Right ventricle myocardium superior (tissue), 1 donor: ENCODE measurements around the gene DUS2. TPM values are rescaled to one million over a fixed set of nuclear protein-coding genes. Genes with fewer than 3 reads are reported as not detected.
A peak's percentile ranks its signal among the peaks of the same experiment; 100 is the strongest.

Experiments
- ATAC-seq: fragments of 200-7000 bp; cut with Tn5 transposase; one replicate; pipeline ENCODE4 v1.9.1; 2020; ENCODE audit warnings: mild to moderate bottlenecking; ENCODE audit not compliant: poor library complexity
- DNase-seq: peaks from one replicate; pipeline ENCODE4 v3.0.0-alpha.2; 2020
- intact Hi-C: fragments of 100-400 bp; cut with DNase I; formaldehyde crosslinking; loops from one replicate; pipeline ENCODE4 v1.11.2; 2022
- total RNA-seq: library from RNA; stranded (reverse); fragmentation: NEBNext Ultra II Directional; extraction: Animal tissue kit (Norgen Biotek cat#: 25700); gene quantifications from one replicate; pipeline ENCODE4 v1.2.1, GENCODE V29; 2021
- donor health status: DM: no; HTN: yes; CAD: no; lungs with severe emphysema.

The DUS2 gene
- total RNA-seq, 1 donor from 2014 or later = 5.7 TPM

DNA sequence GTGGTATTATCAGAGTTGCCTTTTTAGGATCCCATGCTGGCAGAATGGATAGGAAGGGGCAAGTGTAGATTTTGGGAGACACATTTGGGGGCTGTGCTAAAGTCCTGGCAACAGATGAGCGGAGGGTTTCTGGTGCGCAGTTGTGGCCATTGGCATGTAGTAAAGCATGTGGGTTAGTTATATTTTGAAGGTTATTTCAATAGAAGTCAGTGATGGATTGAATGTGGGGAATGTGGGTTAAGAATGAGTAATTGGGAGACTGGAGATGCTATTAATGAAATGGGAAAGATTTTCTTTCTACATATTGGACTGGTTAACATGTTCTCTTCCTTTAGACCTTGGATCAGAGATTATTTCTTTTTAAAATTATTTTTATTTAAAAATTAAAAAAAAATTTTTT, 10.0 kb downstream of the DUS2 start:
- no peak for DNase-seq
- no peak for ATAC-seq
- intact Hi-C loops = loop anchor here (5.0 kb wide), 1 partner anchor 216 kb away; no protein-coding TSS in a partner anchor

DNA sequence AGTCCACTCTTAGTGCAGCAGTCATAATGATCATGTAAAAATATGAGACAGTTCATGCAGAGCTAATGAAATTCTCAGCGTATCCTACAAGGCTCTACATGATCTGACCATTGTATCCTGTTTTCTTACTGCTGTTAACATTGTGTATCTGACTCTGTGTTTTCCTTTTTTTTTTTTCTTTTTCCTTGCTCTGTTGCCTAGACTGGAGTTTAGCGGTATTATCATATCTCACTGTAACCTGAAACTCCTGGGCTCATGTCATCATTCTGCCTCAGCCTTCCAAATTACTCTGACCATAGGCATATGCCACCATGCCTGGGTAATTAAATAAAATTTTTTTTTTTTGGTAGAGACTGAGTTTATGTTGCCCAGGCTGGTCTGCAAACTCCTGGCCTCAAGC, 12.1 kb downstream of the DUS2 start:
- ATAC-seq (no peak), DNase-seq (no peak)
- intact Hi-C loops = no loop called here

DNA sequence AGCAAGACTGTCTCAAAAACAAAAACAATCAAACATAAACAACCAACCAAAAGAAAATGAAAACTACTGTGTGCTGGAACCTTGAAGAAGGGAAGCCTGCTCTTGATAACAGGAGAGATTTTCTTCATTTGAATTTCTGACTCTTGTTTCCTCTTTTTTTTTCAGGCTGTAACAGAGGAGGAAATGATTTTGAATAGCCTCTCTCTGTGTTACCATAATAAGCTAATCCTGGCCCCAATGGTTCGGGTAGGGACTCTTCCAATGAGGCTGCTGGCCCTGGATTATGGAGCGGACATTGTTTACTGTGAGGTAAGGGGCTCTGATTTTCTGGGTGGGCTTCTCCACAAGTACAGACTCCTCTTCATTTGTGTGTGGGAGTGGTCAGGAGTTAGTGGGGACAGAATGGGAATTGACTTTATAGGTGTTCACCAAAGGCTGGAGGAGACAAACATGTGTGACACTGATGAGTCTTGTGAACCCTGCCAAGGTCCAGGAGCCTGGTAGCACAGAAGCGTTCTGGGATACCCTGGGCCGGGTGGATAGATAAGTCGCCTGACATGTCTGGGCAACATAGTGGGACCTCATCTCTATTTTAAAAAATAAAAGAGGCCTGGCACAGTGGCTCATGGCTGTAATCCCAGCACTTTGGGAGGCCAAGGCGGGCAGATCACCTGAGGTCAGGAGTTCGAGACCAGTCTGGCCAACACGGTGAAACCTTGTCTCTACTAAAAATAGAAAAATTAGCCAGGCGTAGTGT, 14.9 kb downstream of the DUS2 start:
- DNase-seq = no peak
- intact Hi-C loops = no loop called here
- ATAC-seq = no peak

DNA sequence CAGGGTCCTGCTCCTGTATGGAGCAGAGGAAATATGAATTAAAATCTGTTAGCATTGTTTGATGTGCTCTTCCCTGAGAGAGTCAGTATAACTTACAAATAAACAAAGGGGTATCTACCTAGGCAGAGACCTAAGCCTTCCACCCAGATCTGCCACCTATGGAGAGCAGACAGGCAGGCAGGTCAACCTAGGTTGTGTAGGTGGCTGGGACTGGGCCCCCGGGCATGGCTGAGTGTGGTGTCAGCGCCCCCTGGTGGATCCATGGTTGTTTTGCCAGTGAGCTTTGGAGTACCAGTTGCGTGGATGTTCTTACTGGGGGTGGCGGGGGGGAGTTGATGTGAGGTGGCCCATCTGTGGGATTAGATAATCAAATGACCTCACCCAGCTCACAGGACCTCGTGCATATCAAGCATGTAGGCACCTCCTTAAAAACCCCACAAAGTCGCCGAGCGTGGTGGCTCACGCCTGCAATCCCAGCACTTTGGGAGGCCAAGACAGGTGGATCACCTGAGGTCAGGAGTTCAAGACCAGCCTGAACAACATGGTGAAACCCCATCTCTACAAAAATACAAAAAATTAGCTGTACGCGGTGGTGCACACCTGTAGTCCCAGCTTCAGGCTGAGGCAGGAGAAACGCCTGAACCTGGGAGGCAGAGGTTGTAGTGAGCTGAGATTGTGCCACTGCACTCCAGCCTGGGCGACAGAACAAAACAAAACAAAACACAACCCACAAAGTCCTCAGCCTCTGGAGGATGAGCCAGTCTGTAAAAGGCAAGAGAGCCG, 17.6 kb downstream of the DUS2 start:
- intact Hi-C loops = no loop called here
- DNase-seq (peak; percentile 89), ATAC-seq (peak; percentile 97)

DNA sequence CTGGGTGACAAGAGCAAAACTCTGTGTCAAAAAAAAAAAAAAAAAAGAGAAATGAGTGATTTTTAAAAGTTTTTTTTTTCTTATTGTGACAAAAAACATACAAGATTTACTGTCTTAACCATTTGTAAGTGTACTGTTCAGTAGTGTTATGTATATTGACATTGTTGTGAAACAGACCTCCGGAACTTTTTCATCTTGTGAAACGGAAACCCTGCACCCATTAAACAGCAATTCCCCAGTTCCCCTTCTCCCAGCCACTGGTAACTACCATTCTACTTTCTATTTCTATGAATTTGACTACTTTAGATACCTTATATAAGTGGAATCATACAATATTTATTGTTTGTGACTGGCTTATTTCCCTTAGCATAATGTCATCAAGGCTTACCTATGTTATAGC, 18.7 kb downstream of the DUS2 start:
- peak; percentile 56 for ATAC-seq
- intact Hi-C loops = no loop called here
- DNase-seq = no peak

DNA sequence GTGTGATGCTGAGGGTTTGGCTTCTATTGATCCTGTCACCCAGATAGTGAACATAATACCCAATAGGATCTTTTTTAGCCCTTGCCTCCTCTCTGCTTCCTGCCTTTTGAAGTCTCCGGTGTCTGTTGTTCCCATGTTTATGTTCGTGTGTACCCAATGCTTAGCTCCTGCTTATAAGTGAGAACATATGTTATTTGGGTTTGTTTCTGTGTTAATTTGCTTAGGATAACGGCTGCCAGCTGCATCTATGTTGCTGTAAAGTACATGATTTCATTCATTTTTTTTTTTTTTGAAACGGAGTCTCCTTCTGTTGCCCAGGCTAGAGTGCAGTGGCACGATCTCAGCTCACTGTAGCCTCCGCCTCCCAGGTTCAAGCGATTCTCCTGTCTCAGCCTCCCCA, 23.0 kb downstream of the DUS2 start:
- DNase-seq = no peak
- intact Hi-C loops = no loop called here
- no peak for ATAC-seq

DNA sequence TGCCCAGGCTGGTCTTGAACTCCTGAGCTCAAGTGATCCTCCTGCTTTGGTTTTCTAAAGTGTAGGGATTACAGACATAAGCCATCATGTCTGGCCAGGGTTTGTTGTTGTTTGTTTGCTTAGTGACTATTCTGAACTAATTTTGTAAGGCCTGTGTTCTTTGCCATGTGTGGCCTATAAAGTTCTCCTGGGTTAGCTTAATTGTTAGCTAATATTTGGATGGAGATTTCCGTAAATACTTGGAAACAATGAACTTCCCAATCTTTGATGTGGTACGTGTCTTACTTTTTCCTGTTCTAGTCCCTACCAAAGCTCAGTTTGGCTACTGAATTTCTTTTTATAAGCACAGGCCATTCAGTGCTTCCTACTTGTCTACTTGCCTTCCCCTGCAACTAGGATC, 24.9 kb downstream of the DUS2 start:
- intact Hi-C loops = no loop called here
- no peak for DNase-seq
- ATAC-seq = no peak

DNA sequence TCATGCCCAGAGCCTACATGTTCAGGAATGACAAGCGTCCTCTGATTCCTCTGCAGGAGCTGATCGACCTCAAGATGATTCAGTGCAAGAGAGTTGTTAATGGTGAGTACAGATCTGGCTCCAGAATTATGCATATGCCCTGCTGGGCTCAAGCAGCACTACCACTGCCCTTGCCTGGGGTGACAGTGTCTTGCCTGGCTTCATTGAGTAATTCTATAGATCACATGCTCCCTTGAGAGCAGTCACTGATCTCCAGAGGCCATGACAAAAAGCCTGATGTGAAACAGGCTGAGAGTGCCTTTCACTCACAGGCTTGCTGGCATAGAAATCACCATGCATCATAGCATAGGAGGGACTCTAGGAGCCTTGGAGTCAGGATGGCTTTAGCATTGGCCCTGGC, 26.4 kb downstream of the DUS2 start:
- intact Hi-C loops = no loop called here

DNA sequence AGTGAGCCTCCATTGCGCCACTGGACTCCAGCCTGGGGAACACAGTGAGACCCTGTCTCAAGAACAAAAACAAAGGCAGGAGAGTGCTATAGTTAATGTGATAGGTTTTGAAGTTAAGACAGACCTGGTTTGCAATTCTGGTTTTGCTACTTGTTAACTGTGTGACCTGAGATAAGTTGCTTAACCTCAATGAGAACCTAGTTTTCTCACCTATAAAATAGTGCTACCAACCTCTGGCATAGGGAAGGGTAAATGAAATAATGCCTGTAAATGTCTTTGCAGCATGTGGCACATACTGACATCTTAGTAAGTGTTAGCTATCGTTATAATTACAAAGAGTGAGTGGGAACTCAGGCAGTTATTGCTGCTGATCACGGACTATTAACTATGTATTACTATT, 32.3 kb downstream of the DUS2 start:
- ATAC-seq = no peak
- DNase-seq = no peak
- intact Hi-C loops = no loop called here

More for the DNA sequence above, 26.4 kb downstream of the DUS2 start:
- no peak for DNase-seq
- no peak for ATAC-seq

DNA sequence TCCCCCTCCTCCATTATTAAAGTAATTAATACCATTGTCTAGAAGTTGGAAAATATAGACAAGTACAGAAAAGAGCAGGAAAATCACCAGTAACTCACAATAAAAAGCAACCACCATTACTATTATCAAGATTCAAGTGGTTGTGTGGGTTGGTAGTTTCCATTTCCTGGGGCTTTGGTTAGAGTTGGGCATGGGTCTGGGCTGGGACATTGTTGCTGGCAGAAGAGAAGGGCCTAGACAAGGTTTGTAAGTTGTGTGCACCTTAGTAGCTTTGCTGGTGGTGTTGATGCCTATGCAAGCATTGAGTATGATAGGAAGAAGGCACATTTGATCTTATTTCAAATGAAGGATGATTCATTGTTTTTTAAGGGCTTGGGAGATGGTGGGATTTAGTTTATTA, 36.7 kb downstream of the DUS2 start:
- ATAC-seq (no peak), DNase-seq (no peak)
- intact Hi-C loops = no loop called here

DNA sequence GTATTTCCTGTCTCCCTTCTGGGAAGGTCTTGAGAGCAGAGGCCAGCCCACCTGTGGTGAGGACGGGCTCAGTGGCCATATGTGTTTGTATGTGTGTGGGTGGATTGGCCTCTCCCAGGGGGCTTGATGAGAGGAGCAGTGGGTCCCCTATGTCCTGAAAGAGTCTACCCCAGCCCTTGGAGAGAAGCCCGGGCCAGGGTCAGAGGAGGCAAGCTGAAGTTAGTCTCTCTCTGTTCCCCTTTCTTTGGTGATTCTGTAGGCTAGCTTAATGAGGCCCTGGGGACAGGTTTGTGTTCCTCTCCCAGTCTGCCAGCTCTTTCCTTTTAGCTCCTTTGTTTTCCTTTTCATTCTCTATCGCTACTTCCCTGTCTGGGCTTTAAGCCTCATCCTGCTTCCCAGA, 38.3 kb downstream of the DUS2 start:
- intact Hi-C loops = no loop called here
- DNase-seq (no peak), ATAC-seq (no peak)

DNA sequence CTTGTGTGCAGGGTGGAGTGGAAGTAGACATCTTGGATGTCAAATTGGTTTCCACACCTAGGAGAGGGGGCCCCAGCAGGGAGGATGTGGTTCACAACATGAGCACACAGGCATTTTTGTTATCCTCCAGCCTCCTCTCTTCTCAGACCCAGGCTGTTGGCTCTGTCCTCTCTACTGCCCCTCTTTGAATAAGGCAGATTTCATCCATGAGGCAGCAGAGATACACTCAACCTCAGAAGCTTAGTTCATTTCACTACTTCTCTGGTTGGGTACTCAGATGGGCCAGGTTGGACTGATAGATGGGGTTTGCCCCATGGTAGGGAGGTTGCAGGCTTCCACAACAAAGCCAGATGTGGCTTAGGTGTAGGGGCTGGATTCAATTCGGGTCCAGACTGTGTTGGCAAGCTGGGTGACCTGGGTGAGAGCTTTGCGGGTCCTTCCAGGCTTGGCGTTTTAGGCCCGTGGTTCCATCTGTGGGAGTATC, 39.9 kb downstream of the DUS2 start:
- ATAC-seq (no peak), DNase-seq (no peak)
- intact Hi-C loops = no loop called here

DNA sequence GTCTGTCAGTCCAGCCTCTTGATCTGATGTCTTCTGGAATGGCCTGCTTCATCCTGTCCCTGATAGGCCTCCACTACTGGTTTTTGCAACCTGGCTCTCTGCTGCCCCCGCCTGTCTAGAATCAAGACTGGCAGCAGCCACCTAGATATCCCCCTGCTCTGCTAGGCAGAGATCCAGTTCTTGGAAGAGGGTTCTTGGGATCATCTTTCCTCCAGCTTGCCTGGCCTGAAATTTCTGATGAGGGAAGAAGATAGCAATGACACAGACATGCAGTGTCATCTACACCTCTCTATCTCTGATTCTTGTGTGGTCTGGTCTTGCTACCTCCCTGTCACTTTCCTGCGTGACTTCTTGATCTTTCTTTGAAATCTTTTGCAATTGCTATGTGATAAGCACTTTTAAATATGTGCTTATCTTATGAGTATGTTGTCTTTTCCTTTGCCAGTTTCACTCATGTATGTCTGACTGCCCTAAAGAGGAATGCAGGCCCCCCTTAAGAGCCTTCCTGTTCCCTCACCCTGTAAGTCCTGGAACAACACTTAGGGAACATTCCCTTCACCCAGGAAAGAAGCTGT, 41.8 kb downstream of the DUS2 start:
- ATAC-seq (peak; percentile 74), DNase-seq (peak; percentile 81)
- intact Hi-C loops = no loop called here

DNA sequence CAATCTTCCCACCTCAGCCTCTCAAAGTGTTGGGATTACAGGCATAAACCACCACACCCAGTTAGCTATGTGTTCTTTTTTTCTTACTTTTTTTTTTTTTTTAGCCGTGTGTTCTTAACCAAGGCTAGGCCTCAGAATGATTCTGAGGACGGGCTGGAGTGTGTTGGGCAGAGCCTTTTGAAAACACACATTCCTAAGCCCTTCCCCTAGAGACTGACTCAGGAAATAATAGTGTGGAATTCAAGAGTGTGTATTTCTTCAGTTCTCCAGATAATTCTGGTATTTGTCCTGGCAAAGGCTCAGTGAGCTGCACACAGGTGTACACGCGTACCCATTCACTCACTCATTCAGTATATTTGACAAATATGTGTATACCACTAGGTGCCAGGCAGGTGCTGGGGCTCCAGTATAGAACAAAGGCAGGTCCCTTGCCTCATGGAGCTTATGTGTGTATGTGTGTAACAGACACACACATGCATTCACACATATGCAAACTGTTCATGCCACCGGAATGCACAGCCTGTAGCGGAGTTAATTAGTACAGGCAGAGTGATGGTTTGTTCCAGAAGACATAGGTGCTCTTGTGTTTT, 42.7 kb downstream of the DUS2 start:
- intact Hi-C loops = no loop called here
- ATAC-seq = peak; percentile 18
- no peak for DNase-seq

DNA sequence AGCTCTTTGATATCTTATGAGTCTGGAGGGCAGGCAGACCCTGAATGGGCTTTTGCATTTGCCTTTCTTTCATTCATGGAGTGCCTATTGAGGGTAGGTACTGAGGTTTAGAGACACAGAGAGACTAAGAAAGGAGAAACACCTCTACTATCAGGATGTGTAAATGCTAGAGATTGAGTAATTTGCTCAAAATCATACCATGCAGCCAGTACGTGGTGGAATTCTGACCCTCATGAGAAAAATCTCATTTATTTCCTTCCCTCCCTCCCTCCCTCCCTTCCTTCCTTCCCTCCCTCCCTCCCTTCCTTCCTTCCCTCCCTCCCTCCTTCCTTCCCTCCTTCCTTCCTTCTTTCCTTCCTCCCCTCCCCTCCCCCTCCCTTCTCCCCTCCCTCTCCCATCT, 43.7 kb downstream of the DUS2 start:
- DNase-seq (no peak), ATAC-seq (no peak)
- intact Hi-C loops = no loop called here

DNA sequence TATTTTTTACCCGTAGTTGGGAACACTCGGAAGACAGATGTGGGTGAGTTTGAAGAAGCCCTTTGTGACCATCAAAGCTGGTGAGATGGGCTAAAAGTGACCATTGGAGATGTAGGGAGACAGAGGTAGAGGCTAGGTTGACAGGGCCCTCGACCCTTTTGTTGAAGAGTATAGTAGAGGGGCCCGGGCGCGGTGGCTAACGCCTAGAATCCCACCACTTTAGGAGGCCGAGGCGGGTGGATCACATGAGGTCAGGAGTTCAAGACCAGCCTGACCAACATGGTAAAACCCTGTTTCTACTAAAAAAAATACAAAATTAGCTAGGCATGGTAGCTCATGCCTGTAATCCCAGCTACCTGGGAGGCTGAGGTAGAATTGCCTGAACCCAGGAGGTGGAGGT, 45.8 kb downstream of the DUS2 start:
- DNase-seq (no peak), ATAC-seq (no peak)
- intact Hi-C loops = no loop called here

DNA sequence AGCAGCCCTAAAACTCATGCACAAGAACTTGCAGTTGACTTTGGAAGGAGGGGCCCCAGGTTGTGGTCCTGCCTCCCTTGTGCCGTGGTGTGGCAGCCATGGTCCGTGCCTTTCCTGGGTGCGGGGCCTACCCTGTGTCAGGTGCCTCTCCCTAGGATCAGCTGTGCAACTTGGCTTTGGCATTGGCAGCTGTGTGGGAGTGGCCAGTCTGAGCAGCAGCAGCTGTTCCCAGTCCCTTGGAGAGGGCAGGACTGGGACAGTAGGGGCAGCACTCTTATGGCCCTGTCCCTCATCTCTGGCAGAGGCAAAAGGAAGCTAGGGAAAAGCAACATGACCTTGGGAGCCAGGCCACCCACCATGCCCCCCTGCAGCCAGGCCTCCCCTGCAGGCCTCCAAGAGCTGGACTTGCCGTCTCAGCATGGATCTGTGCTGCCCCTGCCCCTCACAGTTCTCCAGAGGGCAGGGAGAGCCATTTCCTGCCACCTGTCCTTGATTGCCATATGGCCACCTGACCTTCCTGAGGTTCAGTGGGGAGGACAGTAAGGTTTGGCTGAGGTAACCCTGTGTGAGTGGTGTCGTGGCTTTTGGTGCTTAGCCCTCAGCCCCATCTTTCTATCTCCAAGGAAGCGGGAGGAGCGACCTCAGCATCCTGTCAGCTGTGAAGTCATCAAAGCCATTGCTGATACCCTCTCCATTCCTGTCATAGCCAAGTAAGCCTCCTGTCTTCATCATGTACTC, 46.6 kb downstream of the DUS2 start:
- intact Hi-C loops = no loop called here
- DNase-seq (peak; percentile 64), ATAC-seq (peak; percentile 80)

DNA sequence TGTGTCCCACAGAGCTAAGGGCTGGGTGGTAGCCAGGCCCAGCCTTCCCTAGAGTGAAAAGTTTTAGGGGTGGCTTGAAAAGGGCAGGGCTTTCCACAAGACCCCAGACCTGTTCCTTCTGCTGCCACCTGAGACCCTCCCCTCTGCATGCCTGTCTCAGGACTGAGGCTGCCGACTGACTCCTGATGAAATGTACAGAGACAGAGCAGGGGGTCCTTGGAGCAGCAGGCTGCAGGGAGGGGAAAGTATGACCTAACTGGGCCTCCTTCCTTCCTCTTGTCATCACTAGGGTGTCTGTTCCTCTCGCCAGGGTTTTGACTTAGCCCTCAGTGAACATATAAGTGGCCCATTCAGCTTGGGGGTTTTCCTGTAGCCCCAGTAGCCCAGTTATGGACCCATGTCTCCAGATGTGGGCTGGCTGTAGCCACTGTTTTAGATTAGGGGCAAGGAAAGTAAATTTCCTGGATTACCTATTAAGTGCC, 47.2 kb downstream of the DUS2 start:
- ATAC-seq = no peak
- DNase-seq = no peak
- intact Hi-C loops = no loop called here
